GM18508 (cell line): ENCODE data around the gene RASGRP2.

Experiments
- ATAC-seq: cut with Tn5 transposase; IDR thresholded peaks from one replicate; pipeline ENCODE4 v1.9.1; 2021; ENCODE audit warnings: moderate number of reproducible peaks; ENCODE audit not compliant: insufficient read depth, unreplicated experiment

RASGRP2 gene

GRCh38 chr11:64772303-64773018, 28.5 kb upstream of the RASGRP2 start:
- ATAC-seq = no peak

GRCh38 chr11:64771861-64772260, 27.9 kb upstream of the RASGRP2 start:
- ATAC-seq = no peak

DNA sequence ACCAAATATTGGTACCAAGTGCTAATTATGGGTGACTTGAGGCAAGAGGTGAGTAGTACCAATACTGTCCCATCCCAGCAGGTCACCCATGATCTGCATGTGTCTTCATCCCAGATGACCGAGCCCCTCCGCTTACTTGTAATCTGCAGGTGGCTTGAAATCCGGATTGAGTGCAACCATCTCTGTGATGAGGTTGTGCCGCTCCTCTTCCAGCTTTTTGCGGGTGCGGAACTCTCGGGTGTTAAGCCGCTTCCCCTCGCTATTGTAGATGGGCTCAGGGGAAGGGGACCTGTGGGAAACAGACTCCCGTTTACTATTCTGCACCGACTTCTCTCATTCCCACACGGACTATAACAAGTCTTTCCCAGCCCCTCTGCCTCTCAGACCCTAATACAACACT, 26.2 kb upstream of the RASGRP2 start:
- ATAC-seq = no peak

DNA sequence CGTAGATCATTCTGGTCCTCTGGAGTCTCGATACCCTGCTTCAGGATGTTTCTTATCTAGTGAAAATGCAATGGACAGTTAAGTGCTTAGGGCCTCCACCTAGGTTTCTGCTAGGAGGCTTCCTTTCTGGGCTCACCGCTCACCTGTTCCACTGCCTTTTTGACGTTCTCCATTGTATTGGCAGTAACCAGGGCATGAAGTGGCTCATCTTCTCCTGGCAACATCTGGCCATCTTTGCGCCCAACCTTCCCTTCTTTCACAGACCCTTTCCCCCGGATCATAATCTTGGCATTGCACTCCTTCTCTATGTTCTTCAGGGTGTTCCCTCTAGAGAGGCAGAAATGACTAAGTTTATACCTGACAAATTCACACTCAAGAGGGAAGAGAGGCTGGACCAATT, 25.3 kb upstream of the RASGRP2 start:
- no peak for ATAC-seq

DNA sequence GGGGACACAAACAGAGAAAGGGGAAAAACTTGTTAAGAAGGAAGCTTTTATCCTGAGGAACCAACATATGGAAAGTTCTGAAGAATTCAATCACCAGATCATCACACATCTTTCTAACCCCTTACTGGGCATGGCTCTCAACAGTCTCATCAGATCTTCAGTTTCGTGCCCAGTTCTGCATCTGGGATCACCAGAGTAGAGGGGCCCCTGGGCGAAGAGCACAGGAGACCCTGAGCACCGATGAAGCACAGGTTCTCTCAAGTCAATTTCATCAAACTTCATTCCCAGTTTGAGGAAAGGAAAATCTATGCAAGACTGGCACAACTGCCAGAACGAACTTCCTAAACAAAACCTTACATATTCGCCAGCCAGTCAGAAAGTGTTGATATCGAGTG, 24.4 kb upstream of the RASGRP2 start:
- ATAC-seq = no peak

- ATAC-seq = no peak
Measured at GRCh38 chr11:64767344-64768299, 23.7 kb upstream of the RASGRP2 start.

- ATAC-seq = no peak
Measured at GRCh38 chr11:64766881-64767280, 22.9 kb upstream of the RASGRP2 start.

DNA sequence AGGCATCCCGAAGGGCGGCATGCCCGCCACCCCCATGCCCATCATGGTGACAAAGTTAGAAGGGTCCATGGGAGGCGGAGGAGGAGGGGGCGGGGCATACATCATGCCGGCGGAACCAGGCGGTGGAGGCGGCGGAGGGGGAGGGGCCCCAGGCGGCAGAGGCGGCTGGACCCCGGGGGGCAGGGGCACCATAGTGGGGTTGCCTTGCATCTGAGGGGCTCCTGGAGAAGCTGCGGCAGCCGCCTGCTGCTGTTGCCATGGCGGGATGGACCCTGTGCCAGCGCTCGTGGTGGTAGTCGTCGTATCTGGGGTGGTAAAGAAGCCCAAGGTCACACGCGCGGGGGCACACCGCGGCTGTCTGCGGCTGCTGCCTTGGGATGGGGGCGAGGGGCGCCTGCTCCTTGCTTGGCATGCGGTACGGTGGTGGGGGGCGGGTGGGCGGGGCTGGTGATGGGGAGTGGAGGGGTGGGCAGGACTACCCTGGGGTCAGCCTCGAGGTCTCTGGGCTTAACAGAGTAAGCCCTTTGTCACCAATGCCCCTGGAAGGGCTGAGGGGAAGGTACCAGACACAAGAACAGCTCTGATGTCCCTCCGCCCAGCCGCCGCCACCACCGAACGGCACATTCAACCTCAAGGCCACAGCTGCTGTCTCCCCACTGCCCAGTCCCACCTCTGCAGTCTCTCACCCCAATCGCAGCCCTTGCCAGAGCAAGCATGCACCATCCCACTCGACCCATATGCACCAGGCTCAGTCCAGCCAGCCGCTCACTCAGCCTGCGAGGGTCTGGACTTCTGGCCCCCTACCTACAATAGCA, 22.1 kb upstream of the RASGRP2 start:
- ATAC-seq = no peak

DNA sequence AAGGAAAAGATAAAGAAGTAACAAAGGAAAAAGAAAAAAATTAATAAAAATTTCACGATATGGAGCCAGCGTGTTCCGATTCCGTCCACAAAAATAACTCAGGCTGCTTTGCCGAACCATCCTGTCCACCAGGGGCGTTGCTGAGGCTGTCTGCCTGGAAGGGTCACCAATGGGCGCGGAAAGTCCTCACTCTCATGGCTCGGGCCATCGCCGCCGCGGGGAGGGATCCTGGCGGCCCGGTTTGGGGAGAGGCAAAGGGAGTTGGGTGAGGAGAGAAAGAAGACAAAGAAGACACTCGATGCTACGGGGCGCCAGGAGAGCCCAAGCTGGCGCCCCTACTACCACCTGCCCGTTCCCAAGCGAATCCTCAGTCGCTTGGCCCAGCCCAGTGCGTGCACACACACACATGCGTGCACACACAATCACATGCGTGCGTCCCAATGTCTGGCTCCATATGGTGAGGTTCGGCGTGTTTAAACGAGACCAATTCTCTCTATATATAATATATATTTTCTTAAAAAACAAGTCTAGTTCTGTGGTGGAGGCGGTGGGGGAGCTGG, 21.4 kb upstream of the RASGRP2 start:
- ATAC-seq = no peak

GRCh38 chr11:64764753-64765152, 20.8 kb upstream of the RASGRP2 start:
- ATAC-seq = no peak

DNA sequence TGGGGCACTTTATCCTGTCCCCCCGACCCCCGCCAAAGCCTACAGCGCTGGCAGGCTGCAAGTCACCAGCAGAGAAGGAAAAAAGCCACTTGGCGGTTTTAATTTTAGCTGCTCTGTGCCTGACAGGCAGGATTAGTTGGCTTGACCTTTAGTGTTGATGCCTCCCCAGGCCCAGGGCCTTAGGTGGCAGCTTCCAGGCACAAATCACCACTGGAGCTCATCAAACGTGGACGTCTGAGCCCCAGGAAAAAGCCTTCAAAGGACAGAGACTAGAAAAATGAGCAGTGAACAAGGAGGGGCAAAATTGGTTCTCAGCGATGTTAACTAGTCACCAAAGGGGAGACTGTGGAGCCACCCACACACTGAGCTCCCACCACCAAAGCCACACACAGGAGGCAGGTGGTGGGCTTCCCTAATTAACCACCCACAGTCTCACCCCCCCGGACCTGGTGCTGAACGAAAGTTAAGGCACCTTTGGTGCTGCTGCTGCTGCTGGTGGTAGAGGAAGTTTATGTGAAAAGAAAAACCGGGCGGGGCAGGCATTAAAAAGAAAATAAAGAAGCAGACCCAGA, 20.2 kb upstream of the RASGRP2 start:
- no peak for ATAC-seq

DNA sequence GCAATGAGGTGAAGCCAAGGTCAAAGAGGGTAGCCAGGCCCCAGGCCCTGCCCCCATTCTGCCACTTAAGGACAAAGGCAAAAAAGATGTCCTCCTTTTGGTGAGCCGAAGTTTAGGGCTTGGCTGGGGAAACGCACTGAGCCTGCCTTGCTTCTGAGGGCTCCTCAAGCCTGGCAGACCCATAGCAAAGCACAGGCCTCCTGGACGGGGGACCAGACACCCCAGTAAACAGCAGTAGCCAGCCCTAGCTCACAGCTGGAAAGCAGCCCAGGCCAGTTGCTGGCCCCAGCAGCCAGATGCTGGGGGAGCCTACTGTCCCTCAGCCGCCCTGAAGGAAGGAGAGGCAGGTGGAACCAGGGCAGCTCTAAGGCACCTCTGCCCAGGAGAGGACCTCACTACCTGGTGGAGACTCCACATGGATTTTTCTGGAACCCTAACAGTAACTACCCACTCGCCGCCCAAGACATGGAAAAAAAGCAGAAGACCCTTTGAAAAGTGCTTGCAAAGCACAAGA, 19.6 kb upstream of the RASGRP2 start:
- no peak for ATAC-seq

GRCh38 chr11:64762674-64763525, 19.0 kb upstream of the RASGRP2 start:
- no peak for ATAC-seq

DNA sequence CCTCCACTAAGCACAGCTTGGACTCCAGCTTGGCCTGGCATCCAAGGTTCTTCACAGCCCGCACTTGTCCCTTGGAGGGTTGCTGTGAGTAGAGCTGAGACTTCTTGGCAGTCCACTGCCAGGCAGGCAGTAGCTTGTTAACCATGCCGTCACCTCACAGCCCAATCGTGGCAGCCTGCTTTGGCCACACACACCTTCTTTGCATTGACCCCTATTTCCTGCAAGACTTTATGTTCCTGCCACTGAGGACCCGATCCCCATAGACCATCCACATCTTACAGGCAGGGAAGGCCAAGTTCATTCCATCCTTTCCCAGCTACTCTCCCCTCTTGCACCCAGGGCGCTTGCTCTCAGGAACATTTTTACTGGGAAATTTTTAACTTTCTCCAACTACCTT, 18.3 kb upstream of the RASGRP2 start:
- ATAC-seq = no peak

- no peak for ATAC-seq
Measured at GRCh38 chr11:64760759-64761420, 16.9 kb upstream of the RASGRP2 start.

DNA sequence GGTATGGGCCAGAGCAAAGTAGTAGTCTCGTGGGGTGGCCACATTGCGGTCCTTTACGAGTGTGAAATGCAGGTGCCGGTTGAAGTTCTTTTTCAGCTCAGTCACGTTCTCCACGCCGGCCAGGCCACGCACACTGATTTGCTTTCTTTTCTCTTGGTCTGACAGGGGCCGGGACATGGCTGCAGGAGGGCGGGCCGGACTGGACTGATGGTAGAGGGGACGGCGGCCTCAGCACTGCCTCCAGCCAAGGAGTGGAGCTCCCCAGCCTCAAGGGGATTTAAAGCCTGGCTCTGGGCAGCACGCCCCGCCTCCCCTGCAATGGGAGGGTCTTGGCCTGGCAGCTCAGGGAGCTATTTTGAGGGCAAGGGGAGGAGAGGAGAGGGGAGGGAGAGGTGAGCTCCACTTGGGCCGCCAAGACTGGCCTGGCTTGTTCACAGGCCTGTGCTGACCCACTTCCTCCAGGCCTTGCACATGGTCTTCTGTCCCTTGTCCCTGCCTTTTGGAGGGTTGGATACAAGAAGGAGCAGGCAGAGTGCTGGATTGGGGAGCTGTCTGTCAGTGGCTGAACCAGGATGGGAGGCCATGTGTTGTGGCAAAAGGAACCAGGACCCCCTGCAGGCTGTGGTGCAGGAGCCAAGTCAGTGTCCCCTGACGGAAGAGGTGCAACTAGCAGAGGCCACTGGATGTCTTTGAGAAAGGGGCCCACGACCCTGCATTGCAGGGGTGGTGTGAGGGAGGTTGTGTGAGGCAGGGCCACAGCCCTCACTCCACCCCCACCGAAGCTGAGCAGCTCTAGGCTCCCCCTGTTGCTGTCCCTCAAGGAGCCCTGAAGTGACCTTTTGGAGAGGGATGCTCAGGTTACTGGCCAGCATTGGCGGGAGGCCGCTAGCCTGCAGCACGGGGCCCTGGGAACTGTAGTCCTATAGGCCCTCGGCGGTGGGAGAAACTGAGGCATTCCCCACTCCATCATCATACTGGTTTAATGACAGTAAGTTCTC, 16.1 kb upstream of the RASGRP2 start, which contains the start of gene PYGM:
TSS of gene PYGM (minus strand) at position 253 of the 998 bp plus-strand sequence. CDS start at position 177, 76 bp downstream.
- no peak for ATAC-seq

DNA sequence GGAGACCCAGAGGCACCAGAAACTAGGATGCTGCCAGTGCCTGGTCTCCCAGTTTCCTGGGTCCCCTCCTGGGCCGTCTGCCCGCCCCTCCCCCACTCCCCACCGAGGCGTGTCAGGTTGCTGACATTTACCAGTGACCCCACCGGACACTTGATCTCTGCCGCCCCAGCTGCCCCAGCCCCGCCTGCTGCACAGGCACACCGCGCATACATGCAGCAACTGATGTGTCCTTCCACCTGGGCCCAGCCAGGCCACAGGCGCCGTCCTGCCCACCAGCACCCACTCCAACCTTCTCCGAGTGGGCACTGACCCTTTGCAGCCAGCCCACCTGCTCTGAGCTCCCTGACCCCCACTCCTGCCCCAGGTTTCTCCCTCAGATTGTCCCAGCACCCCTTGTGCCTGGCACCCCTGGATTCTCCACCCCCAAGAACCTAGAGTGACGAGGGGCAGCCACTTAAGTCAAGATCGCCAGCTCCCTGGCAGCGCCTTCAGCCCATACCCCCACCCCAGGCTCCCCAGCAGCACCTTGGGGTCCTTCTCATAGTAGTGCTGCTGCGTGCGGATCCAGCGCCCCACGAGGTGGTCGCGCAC, 15.3 kb upstream of the RASGRP2 start:
- no peak for ATAC-seq
